Neural progenitor cell (in vitro differentiated cells): ENCODE data around the gene UHRF1.

ENCODE experiments used
- CTCF ChIP-seq: fragments of 200-600 bp; sonication (generic); IDR thresholded peaks from 2 replicates; pipeline ENCODE4 v1.5.1; 2017; ENCODE audit warnings: antibody characterized with exemption, mild to moderate bottlenecking
- EZH2 ChIP-seq: fragments of 200-600 bp; sonication (generic); IDR thresholded peaks from 2 replicates; pipeline ENCODE4 v1.6.1; 2017; ENCODE audit warnings: antibody characterized with exemption, mild to moderate bottlenecking, moderate library complexity

- TF ChIP-seq CTCF (no peak), EZH2 (no peak)
These were observed 43.6 kb downstream of the UHRF1 start for GRCh38 chr19:4952945-4953344.
